HG03045 (cell line): ENCODE results near the gene BICRA.
"Not testable (repeated sequence)": the region's sequence is repeated elsewhere in the genome, so short reads cannot be mapped to it uniquely, and the experiment has no call there.

Source experiments
- ATAC-seq: cut with Tn5 transposase; IDR thresholded peaks from one replicate; pipeline ENCODE4 v1.9.1; 2021; ENCODE audit warnings: mild to moderate bottlenecking, moderate library complexity; ENCODE audit not compliant: unreplicated experiment

The BICRA gene

DNA sequence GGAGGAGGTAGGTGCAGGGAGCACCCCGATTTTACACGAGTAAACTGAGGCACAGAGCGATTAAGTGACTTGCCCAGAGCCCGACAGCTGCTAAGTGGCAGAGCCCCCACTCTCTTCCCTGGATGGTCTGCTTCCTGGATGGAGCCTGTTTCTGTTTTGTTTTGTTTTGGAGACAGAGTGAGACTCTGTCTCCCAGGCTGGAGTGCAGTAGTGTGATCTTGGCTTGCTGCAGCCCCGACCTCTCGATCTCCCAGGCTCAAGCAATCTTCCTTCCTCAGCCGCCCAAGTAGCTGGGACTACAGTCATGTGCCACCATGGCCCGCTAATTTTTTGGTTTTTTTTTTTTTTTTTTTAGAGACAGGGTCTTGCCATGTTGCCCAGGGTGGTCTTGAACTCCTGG is 17.3 kb downstream of the BICRA start:
- no peak for ATAC-seq

DNA sequence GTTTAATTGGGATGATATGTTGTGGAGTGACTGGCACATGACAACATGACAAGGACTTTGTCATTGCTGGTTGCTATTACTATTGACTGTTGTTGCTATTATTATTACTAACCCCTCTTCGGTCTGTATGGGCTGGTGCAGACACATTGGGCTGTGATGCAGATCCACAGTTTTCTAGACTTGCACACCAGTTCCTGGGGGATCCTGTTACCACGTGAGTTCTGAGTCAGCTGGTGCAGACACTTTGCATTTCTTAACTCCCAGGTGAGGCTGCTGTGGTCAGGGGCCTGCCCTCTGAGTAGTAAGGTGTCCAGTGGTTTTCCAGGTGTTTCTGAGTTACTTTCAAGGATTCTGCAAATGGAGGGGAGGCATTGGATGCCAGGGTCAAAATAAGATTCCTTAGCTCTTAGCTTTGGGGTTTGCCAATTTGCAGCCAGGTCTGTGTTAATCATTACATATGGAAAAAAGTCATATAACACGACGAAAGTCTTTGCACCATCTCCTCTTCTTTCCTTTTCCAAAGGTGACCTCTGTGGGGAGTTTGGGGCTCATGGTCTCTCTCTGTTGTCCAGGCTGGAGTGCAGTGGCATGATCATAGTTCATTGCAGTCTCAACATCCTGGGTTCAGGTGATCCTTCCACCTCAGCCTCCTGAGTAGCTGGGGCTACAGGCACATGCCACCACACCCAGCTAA is 19.3 kb downstream of the BICRA start:
- no peak for ATAC-seq

DNA sequence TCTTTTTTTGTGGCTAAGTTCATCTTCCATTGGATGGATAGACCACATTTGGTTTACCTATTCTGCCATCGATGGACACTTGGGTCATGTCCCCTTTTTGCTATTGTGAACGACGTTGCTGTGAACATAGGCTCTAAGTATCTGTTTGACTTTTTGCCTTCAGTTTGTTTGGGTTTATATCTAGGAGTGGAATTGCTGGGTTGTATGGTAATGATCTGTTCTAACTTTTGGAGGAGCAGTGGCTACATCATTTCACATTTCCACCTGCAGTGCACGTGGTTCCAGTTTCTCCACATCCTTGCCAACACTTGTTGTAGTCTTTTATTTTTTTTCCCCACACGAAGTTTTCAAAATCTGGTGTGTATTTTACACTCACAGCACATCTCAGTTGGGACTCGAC is 21.7 kb downstream of the BICRA start:
- ATAC-seq: no peak

DNA sequence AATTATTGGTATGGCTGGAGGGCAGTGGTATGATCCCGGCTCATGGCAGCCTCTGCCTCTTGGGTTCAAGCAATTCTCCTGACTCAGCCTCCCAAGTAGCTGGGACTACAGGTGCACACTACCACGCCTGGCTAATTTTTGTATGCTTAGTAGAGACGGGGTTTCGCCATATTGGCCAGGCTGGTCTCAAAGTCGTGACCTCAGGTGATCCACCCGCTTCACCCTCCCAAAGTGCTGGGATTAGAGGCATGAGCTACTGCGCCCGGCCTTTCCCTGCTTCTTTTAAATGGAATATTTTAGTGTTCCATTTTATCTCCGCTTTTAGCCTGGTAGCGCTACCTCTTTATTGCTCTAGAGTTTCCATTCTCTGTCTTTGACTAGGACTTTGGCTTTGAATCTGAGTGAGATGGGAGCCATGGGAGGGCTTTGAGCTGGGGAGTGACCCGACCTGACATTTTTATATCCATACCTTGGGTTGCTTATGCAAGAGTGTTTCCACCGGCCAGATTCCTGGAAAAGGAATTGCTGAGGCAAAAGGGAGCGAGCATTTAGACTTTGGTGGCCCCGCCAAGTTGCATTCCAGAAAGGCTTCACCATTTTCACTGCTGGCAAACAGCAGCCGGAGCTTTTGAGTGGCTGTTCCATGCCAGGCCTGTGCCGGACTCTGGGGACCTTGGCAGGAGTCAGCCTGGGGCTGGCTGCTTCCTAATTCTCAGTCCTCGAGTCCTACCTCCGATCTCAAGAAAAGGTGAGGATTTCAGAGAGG is 22.9 kb downstream of the BICRA start:
- no peak for ATAC-seq

DNA sequence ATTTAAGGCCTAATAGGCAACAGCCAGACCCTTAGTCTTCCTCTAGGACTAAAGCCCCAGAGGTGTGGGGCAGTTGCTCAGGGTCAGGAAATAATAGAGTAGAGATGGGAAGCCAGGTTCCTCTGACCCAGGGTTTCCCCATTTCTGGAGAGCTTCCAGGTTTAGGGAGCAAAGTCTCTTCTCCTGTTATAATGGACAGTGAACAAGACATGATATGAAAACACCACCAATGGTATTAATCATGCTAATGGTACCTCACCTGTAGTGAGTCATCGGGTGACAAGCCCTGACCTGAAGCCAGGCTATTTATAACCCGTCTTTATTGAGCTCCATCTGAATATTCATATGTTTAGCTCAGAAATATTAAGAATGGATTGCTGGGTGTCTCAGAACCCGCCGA is 24.6 kb downstream of the BICRA start:
- ATAC-seq: no peak

DNA sequence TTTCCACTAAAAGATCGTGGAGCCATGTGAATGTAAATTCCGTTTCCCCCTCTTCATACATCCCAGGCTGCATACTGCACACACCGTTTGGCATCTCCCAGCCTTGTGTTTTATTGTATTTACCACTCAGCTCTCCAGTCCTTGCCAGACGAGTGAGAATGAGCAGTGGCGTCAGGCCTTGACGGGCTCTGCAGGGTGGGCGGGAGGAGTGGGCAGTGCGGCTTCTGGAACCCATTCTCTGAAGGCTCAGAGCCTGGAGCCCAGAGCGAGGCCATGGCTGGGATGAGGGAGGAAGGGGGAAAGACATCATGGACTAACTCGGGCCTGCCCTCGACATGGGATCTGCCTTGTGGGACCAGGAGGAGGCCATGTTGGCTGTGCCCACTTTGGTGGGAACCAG is 25.1 kb downstream of the BICRA start:
- no peak for ATAC-seq

DNA sequence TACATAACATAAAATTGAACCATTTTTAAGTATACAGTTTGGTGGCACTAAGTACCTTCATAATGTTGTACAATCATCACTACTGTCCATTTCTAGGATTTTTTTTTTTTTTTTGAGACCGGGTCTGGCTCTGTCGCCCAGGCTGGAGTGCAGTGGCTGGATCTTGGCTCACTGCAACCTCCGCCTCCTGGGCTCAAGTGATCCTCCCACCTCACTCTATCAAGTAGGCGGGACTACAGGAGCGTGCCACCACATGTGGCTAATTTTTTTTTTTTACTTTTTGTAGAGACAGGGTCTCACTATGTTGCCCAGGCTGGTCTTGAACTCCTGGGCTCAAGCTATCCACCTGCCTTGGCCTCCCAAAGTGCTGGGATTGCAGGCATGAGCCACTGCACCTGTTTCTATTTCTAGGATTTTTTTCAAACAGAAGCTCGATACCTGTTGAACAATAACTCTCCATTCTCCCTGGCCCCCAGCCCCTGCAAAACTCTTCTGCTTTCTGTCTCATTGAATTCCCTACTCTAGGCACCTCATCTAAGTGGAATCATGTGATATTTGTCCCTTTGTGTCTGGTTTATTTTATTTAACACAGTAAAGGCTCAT is 26.3 kb downstream of the BICRA start:
- not testable (repeated sequence) for ATAC-seq

DNA sequence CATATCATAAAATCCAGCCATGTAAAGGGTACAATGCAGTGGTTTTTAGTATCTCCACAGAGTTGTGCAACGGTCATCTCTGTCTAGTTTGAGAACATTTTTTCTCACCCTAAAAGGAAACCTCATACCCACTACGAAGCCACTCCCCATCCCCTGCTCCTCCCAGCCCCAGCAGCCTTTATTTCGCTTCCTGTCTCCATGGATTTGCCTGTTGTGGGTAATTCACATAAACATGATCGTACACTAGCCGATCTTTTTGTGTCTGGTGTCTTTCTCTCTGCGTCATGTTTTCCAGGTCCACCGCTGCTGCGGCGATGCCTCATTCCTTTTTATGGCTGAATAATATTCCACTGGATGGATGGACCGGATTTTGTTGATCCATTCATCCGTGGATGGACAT is 28.6 kb downstream of the BICRA start:
- ATAC-seq: no peak

DNA sequence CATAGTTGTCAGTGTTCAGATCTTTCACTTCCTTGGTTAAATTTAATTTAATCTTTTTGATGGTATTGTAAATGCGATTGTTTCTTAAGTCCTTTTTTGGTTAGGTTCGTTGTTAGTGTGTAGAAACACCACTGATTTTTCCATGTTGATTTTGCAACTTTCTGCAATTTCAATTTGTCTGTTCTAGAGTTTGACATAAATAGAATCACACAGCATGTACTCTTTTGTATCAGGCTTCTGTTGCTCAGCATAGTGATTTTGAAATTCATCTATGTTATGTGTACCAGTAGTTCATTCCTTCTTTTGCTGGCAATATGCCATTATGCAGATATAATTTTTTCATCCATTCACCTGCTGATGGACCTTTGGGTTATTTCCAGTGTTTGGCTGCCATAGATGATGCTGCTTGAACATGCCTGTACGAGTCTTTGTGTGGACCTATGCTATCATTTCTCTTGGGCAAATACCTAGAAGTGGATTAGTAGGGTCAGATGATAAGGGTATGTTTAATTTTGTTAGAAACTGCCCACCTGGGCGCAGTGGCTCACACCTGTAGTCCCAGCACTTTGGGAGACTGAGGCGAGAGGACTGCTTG is 33.1 kb downstream of the BICRA start:
- no peak for ATAC-seq

DNA sequence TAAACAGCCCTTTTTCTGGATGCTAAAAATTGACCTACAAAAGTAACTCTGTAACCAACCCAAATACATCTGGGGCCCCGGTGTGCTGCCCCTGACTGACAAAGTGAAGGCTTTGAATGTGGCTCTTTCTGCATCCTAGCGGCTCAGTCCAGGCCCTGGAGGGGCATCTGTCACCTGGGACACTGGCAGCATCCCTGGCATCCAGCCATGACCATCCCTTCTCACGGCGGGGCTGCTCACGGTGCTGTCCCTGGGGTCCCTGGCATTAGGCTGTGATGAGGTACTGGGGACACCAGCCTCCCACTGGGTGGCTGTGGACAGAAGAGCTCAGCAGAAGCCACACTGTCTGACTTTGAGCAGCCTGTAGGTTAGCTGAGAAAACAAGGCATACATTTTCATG is 34.3 kb downstream of the BICRA start:
- no peak for ATAC-seq

DNA sequence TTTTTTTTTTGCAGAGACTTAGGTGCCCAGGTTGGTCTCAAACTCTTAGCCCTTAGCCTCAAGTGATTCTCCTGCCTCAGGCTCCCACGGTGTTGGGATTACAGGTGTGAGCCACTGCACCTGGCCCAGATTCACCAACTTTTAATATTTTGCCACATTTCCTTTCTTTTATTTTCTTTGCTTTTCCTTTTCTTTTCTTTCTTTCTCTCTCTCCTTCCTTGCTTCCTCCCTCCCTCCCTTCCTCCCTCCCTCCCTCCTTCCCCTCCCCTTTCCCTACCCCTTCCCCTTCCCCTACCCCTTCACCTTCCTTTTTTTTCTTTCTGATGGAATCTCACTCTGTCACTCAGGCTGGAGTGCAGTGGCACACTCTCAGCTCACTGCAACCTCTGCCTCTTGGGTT is 35.3 kb downstream of the BICRA start:
- no peak for ATAC-seq

DNA sequence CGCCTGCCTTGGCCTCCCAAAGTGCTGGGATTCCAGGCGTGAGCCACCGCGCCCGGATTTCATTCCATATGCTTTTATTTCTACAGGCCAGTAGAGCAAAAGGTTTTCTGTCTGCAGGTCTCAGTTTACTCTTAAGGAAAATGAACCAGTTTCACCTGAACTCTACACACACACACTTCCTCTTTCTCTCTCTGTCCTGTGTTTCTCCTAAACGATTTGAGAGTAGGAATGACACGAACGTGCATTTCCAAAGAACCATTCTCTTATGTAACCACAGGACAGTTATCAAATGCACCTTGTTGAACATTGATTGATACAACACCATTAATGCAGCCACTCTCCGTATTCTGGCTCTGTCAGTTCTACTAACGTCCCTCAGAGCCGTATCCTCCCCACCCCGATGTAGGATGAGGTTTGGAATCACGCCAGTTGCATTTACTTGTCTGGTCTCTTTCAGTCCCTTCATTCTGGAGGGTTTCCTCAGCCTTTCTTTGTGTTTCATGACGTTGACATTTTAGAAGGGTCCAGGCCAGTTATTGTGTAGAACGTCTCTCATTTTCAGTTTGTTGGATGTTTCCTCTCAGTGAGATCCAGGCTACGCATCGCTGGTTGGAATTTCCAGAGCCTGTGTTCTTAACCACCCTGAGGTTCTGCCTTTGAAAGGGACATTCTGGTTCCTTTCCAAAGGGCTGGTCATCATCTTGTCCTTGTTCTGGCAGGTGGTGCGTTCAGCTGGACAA is 36.0 kb downstream of the BICRA start:
- no peak for ATAC-seq

DNA sequence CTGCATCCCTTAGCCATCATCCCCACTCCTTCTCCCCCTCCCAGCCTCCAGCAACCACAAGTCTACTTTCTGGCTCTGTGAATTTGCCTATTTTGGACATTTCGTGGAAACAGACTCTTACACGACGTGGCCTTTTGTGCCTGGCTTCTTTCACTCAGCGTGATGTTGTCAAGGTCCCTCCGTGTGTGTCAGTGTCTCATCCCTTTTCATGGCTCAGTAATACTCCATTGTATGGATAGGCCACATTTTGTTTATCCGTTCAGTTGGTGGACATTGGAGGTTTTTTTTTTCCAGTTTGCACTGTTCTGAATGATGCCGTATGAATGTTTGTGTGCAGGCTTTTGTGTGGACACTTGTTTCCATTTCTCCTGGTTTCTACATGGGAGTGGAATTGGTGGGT is 38.0 kb downstream of the BICRA start:
- no peak for ATAC-seq

DNA sequence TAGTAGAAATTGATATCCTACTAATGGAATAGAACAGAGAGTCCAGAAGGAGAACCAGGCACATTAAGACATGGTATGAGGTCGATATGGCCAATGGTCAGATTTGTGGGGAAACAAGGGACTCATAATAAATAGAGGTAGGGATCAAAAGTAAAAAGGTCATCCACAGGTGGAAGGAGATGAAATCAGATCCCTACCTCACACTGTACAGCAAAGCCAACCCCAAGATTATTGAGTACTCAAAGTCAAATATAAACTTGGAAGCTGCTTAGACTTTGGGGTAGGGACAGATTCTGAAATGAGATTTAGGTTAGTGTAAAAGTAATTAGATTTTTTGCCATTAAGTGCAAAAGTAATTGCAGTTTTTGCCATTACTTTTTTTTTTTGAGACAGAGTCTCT is 40.7 kb downstream of the BICRA start:
- ATAC-seq: no peak

DNA sequence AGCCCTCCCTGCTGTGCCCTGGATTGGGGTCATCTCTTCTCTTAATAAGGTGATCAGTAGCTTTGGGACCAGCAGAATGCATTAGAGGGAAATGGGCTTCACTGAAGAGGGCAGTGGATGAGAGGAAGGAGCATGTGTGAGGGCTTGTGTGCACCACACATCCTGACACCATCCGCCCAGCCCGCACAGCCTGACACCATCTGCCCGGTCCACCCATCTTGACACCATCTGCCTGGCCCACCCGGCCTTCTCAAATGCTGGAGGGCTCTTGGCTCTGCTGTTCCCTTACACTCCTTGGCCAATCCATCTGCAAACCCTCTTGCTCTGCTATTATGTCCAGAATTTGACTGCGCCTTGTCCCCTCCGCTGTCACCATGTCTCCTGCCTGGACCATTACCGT is 41.8 kb downstream of the BICRA start:
- no peak for ATAC-seq

DNA sequence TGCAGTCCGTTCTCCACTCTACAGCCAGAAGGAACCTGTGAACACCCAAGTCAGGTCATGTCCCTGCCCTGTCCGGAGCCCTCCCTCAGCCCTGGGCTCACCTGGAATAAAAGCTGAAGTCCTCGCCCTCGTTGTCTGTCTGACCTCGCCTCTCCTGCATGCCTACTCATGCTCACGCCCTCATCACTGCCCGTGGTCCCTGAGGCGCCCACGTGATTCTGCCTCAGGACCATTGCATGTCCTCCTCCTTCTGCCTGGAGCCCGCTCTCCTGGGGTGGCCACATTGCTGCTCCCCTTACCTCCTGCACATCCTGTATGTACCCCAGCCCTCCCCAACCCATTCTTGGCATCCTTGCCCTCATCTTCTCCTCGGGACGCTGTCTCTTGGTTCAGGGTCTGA is 42.2 kb downstream of the BICRA start:
- no peak for ATAC-seq

DNA sequence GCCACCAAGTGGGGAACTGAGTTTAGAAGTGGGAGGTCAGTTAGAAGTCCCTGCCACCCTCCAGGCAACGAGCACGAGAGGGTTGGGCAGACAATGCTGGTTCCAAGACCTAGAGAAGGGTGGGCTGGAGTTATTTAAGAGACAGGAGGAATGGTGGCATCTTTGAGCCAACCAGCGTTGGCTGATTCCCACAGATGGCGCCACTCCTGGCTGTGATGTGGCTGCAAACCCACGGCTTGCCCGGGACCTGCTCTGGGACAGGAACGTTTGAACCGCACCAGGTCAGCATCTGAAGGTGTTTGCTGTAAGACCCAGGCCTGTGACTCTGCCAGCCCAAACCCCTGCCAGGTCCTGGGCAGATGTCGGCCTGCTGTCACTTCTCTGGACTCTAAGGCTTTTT is 42.8 kb downstream of the BICRA start:
- ATAC-seq: no peak

DNA sequence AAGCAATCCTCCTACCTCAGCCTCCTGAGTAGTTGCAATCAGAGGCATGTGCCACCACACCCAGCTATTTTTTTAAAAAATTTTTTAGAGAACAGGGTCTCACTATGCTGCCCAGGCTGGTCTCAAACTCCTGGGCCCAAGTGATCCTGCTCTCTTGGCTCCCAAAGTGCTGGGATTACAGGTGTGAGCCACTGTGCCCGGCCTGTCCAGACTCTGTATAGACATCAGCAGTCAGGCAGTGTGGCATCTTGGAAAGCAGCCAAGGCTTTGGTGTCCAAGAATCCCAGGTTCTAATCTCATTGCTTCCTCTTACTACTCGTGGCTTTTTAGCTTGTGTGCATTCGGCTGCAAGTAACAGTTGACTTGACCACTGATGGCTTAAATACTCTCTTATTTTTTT is 43.4 kb downstream of the BICRA start:
- no peak for ATAC-seq

DNA sequence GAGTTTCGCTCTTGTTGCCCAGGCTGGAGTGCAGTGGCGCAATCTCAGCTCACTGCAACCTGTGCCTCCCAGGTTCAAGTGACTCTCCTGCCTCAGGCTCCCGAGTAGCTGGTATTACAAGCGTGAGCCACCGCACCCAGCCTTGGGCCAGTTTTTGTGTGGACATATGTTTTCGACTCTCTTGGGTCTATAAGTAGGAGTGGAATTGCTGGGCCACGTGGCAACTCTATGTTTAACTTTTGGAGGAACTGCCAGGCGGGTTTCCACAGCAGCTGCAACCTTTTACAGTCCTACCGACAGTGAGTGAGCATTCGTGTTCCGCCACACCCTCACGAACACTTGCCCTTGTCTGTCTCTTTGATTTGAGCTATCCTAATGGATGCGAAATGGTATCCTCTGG is 44.9 kb downstream of the BICRA start:
- no peak for ATAC-seq

DNA sequence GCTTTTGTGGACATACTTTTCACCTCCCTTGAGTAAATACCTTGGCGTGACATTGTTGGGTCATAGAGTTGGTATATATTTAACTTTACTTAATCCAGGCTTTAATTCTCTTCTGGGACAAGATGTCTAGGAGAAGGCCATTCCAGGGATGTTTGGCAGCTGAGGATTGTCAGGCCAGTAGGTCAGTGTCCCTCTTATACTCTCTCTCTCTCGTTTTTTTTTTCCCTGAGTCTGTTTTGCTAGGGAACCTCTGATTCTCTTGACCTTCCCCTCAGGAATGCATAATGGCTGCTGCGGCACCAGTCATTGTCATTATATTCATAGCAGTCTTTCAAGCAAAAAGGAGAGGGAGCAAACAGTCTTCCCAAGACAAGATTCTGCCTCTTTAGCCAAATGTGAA is 48.8 kb downstream of the BICRA start:
- no peak for ATAC-seq
